ENCODE results near the gene EIF5. TPM values are rescaled to one million over a fixed set of nuclear protein-coding genes. Genes with fewer than 3 reads are reported as not detected.
"Not testable (repeated sequence)": the region's sequence is repeated elsewhere in the genome, so short reads cannot be mapped to it uniquely, and the experiment has no call there.

The EIF5 gene
- polyA plus RNA-seq, 1 donor (not counting 4 experiments of a cell fraction or from before 2014, with no cell fraction given): 221 TPM

DNA sequence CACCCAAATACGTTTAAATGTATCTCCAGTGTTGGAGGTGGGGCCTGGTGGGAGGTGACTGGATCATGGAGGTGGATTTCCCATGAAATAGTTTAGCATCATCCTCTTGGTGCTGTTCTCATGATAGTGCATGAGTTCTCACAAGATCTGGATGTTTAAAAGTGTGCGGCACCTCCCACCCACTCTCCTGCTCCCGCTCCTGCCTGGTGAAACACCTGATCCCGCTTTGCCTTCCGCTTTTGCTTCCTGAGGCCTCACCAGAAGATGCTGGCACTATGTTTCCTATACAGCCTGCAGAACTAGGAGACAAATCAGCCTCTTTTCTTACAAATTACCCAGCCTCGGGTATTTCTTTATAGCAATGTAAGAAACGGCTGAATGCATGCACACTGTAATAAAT, 20.1 kb downstream of the EIF5 start:
- no peak overlapping the region for H3K27ac ChIP-seq (ENCODE audit: control insufficient read depth, insufficient read depth, low read length)
- DNase-seq (ENCODE audit: low read depth, low spot score) (no peak), FAIRE-seq (no peak)
- peaks cover 3% of the 10 kb centered on the region for H3K9me1 ChIP-seq (ENCODE audit: control insufficient read depth, extremely low read depth, insufficient read depth, low read length)
- TF ChIP-seq EZH2 (IDR thresholded peaks at IDR 0.05; ENCODE audit: low read length): no peak
- H2AFZ ChIP-seq (ENCODE audit: control insufficient read depth, low read length): no peak overlapping the region
- no peaks in the 10 kb centered on the region for H3K79me2 ChIP-seq (ENCODE audit: control insufficient read depth, insufficient read depth, low read length)
- no peak overlapping the region for H3K4me2 ChIP-seq (ENCODE audit: control insufficient read depth, extremely low read depth, insufficient read depth, low read depth, low read length)
- dilution Hi-C loops (cut with MboI; ENCODE audit: extremely low pct_ligation_motif_present, low sequenced_read_pairs): no loop called here
- H3K4me1 ChIP-seq (ENCODE audit: control insufficient read depth, extremely low read depth, insufficient read depth, low read length): peaks cover 34% of the 10 kb centered on the region
- H3K4me3 ChIP-seq (ENCODE audit: control insufficient read depth in 2 of 3, extremely low read depth in 1 of 3, insufficient read depth in 2 of 3, low read depth in 1 of 3, low read length in 3 of 3): no peak overlapping the region
- no peak overlapping the region for H3K9ac ChIP-seq (ENCODE audit: control insufficient read depth, extremely low read depth, insufficient read depth, low read length)
- H3K9me3 ChIP-seq (ENCODE audit: control insufficient read depth, low read depth, low read length): no peaks in the 10 kb centered on the region
- no peaks in the 10 kb centered on the region for H3K36me3 ChIP-seq (ENCODE audit: control insufficient read depth in 2 of 2, extremely low read depth in 1 of 2, insufficient read depth in 2 of 2, low read length in 2 of 2)
- H3K27me3 ChIP-seq (ENCODE audit: control insufficient read depth, extremely low read depth, insufficient read depth, low read length): no peaks in the 10 kb centered on the region
- H4K20me1 ChIP-seq (ENCODE audit: control insufficient read depth, extremely low read depth, insufficient read depth, low read length): no peaks in the 10 kb centered on the region

GRCh38 chr14:103356024-103356682, 22.1 kb downstream of the EIF5 start:
- H3K9ac ChIP-seq (ENCODE audit: control insufficient read depth, extremely low read depth, insufficient read depth, low read length): no peak overlapping the region
- H3K79me2 ChIP-seq (ENCODE audit: control insufficient read depth, insufficient read depth, low read length): no peaks in the 10 kb centered on the region
- no peaks in the 10 kb centered on the region for H3K9me3 ChIP-seq (ENCODE audit: control insufficient read depth, low read depth, low read length)
- peaks cover 35% of the 10 kb centered on the region for H3K4me1 ChIP-seq (ENCODE audit: control insufficient read depth, extremely low read depth, insufficient read depth, low read length)
- DNase-seq (ENCODE audit: low read depth, low spot score) (no peak), FAIRE-seq (no peak)
- H3K9me1 ChIP-seq (ENCODE audit: control insufficient read depth, extremely low read depth, insufficient read depth, low read length): peaks cover 3% of the 10 kb centered on the region
- H3K4me2 ChIP-seq (ENCODE audit: control insufficient read depth, extremely low read depth, insufficient read depth, low read depth, low read length): peak overlapping the region; percentile 66
- dilution Hi-C loops (cut with MboI; ENCODE audit: extremely low pct_ligation_motif_present, low sequenced_read_pairs): no loop called here
- H3K4me3 ChIP-seq (ENCODE audit: control insufficient read depth in 2 of 3, extremely low read depth in 1 of 3, insufficient read depth in 2 of 3, low read depth in 1 of 3, low read length in 3 of 3): peak overlapping the region in 1 of 3 experiments; percentile 19
- no peak overlapping the region for H3K27ac ChIP-seq (ENCODE audit: control insufficient read depth, insufficient read depth, low read length)
- H2AFZ ChIP-seq (ENCODE audit: control insufficient read depth, low read length): peak overlapping the region; percentile 38
- TF ChIP-seq EZH2 (IDR thresholded peaks at IDR 0.05; ENCODE audit: low read length): no peak
- TF ChIP-seq, protein P1, sequence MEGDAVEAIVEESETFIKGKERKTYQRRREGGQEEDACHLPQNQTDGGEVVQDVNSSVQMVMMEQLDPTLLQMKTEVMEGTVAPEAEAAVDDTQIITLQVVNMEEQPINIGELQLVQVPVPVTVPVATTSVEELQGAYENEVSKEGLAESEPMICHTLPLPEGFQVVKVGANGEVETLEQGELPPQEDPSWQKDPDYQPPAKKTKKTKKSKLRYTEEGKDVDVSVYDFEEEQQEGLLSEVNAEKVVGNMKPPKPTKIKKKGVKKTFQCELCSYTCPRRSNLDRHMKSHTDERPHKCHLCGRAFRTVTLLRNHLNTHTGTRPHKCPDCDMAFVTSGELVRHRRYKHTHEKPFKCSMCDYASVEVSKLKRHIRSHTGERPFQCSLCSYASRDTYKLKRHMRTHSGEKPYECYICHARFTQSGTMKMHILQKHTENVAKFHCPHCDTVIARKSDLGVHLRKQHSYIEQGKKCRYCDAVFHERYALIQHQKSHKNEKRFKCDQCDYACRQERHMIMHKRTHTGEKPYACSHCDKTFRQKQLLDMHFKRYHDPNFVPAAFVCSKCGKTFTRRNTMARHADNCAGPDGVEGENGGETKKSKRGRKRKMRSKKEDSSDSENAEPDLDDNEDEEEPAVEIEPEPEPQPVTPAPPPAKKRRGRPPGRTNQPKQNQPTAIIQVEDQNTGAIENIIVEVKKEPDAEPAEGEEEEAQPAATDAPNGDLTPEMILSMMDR (optimal IDR thresholded peaks at IDR 0.05 in 1 of 3, IDR thresholded peaks at IDR 0.05 in 1 of 3, conservative IDR thresholded peaks at IDR 0.05 in 1 of 3; ENCODE audit: extremely low read depth in 1 of 3, insufficient read depth in 2 of 3, low read length in 3 of 3): no peak
- no peaks in the 10 kb centered on the region for H4K20me1 ChIP-seq (ENCODE audit: control insufficient read depth, extremely low read depth, insufficient read depth, low read length)
- no peaks in the 10 kb centered on the region for H3K27me3 ChIP-seq (ENCODE audit: control insufficient read depth, extremely low read depth, insufficient read depth, low read length)
- H3K36me3 ChIP-seq (ENCODE audit: control insufficient read depth in 2 of 2, extremely low read depth in 1 of 2, insufficient read depth in 2 of 2, low read length in 2 of 2): no peaks in the 10 kb centered on the region

DNA sequence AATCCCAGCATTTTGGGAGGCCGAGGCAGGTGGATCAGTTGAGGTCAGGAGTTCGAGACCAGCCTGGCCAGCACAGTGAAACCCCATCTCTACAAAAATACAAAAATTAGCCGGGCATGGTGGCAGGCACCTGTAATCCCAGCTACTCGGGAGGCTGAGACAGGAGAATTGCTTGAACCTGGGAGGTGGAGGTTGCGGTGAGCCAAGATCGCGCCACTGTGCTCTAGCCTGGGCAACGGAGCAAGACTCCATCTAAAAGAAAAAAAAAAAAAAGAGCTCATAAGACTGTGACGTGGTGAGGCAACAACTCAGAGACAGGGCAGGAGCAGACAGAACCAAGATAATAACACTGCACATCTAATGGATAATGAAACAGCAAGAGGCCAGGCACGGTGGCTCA, 23.5 kb downstream of the EIF5 start:
- H3K27ac ChIP-seq (ENCODE audit: control insufficient read depth, insufficient read depth, low read length); H4K20me1 ChIP-seq (ENCODE audit: control insufficient read depth, extremely low read depth, insufficient read depth, low read length); H3K4me2 ChIP-seq (ENCODE audit: control insufficient read depth, extremely low read depth, insufficient read depth, low read depth, low read length); dilution Hi-C loops (cut with MboI; ENCODE audit: extremely low pct_ligation_motif_present, low sequenced_read_pairs); H3K9me3 ChIP-seq (ENCODE audit: control insufficient read depth, low read depth, low read length); FAIRE-seq; H3K27me3 ChIP-seq (ENCODE audit: control insufficient read depth, extremely low read depth, insufficient read depth, low read length); H3K79me2 ChIP-seq (ENCODE audit: control insufficient read depth, insufficient read depth, low read length); H3K36me3 ChIP-seq (ENCODE audit: control insufficient read depth in 2 of 2, extremely low read depth in 1 of 2, insufficient read depth in 2 of 2, low read length in 2 of 2); DNase-seq (ENCODE audit: low read depth, low spot score); H3K9ac ChIP-seq (ENCODE audit: control insufficient read depth, extremely low read depth, insufficient read depth, low read length); H3K9me1 ChIP-seq (ENCODE audit: control insufficient read depth, extremely low read depth, insufficient read depth, low read length); H3K4me3 ChIP-seq (ENCODE audit: control insufficient read depth in 2 of 3, extremely low read depth in 1 of 3, insufficient read depth in 2 of 3, low read depth in 1 of 3, low read length in 3 of 3): not testable (repeated sequence)
- Histone ChIP-seq H3K4me1 (ENCODE audit: control insufficient read depth, extremely low read depth, insufficient read depth, low read length) (peaks cover 47% of the 10 kb centered on the region), H2AFZ (ENCODE audit: control insufficient read depth, low read length) (peak overlapping the region; percentile 12)

Data from keratinocyte (primary cell).